GM12891 (cell line): ENCODE measurements around the gene MT3.

Source experiments
- DNase-seq: peaks from one replicate; pipeline ENCODE4 v3.0.0; 2011; ENCODE audit warnings: low spot score; ENCODE audit not compliant: insufficient read length
- FAIRE-seq: peaks from 2 replicates; lab custom pipeline; 2011; peaks lifted over from hg19 to GRCh38; lab: Jason Lieb, UNC
- PAX5 ChIP-seq: IDR thresholded peaks from 2 replicates; pipeline ENCODE4 v1.6.1; 2011; ENCODE audit warnings: low read length, moderate library complexity, mild to moderate bottlenecking; ENCODE audit not compliant: insufficient read depth, severe bottlenecking
- POLR2A ChIP-seq: IDR thresholded peaks from 2 replicates; pipeline ENCODE4 v1.6.1; 2011; ENCODE audit warnings: low read depth, low read length, control low read depth
- POLR2AphosphoS5 ChIP-seq: IDR thresholded peaks from 2 replicates; pipeline ENCODE4 v1.6.1; 2011; ENCODE audit warnings: low read depth, low read length, control low read depth
- POU2F2 ChIP-seq: IDR thresholded peaks from 2 replicates; pipeline ENCODE4 v1.6.1; 2011; ENCODE audit warnings: low read depth, mild to moderate bottlenecking, control low read depth, low read length, moderate library complexity
- SPI1 ChIP-seq: IDR thresholded peaks from 2 replicates; pipeline ENCODE4 v1.6.1; 2011; ENCODE audit warnings: low read depth, low read length, control low read depth
- TAF1 ChIP-seq: IDR thresholded peaks from 2 replicates; pipeline ENCODE4 v1.6.1; 2011; ENCODE audit warnings: low read depth, low read length, control low read depth

MT3 gene

DNA sequence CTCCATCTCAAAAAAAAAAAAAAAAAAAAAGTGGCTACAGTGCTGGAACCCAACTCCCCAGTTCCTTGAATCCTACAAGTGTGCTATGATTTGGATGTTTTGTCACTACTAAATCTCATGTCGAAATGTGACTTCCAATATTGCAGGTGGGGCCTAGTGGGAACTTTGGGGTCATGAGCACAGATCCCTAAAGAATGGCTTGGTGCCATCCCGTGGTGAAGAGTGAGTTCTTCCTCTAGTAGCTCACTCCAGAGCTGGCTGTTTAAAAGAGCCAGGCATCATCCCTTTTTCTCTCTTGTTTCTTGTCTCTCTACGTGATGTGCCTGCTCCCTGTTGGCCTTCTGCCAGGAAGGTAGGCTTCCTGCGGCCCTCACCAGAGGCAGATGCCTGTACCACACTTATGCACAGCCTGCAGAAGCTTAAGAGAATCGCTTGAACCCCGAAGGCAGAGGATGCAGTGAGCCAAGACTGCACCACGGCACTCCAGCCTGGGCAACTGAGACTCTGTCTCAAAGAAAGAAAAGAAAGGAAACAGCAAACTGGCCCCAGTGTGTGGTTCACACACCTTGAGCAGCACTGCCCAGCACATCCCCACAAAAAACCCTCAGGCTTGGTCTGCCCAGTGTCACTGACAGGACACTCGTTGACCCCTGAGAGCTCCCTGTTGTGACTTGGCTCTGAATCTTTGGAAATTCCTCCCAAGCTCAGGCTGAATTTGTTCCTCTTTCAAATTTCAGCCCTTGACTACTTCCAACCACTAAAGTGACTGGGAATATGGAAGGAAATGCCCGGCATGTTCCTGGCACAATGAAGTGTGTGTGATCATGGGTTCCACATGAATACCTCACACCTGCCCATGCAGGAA lies 39.4 kb downstream of the MT3 start:
- no peak for TF ChIP-seq POLR2A
- TF ChIP-seq TAF1, result no peak
- no peak for TF ChIP-seq SPI1
- TF ChIP-seq POU2F2, result no peak
- TF ChIP-seq PAX5, result no peak
- no peak for TF ChIP-seq POLR2AphosphoS5
- no peak for FAIRE-seq
- no peak for DNase-seq

DNA sequence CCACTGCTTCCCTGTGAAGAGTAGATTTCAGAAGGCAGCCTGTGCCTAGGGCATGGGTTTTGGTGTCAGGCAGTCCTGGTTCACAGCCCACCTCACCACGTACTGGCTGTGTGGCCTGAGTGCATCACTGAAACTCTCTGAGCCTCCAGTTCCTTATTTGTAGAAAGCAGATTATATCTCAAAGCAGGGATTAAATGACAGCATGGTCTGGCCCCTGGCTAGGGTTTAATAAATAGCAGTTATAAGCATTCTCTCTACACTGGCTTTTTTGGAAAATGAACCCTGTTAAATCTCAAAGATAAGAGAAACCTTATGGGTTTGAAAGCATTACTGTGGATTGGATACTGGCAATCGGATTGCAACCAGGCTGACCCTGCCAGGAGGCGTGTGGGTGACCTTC lies 40.2 kb downstream of the MT3 start:
- TF ChIP-seq POLR2A (no peak), TAF1 (no peak), PAX5 (no peak), SPI1 (peak; percentile 60; the same call in 1 of the 2 replicates)
- FAIRE-seq (no peak), DNase-seq (no peak)

DNA sequence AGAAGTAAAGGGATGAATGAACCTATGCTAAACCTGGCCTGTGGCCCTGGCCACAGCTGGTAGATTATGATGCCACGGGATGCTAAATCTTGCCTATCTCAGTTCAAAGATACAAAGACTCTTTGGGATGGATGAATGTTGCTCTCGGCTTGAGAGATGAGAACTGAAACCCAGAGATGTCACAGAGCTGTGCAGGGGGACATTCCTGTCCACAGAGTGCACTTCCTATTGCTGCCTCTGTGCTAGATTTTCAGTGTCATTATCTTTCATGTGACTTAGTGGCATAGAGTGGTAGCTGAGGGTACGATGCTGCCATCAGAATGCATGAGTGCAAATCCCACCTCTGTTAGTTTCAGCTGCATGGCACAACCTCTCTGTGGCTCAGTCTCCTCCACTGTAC lies 40.8 kb downstream of the MT3 start:
- DNase-seq (no peak), FAIRE-seq (peak; percentile 84)
- TF ChIP-seq POLR2A (no peak), POLR2AphosphoS5 (no peak), SPI1 (peak; percentile 90)

DNA sequence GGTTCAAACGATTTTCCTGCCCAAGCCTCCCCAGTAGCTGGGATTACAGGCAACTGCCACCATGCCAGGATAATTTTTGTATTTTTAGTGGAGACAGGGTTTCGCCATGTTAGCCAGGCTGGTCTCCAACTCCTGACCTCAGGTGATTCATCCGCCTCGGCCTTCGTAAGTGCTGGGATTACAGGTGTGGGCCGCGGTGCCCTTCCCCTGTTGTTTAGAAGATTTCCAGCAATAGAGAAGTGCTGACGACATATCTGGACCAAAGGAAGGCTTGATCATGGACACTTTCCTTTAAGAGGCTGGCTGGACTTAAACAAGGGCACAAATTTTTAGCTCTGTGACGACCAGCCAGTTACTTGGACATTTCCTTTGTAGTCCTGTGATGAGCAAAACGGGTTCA lies 41.9 kb downstream of the MT3 start:
- no peak for FAIRE-seq
- TF ChIP-seq TAF1 (no peak), POLR2A (no peak), PAX5 (no peak), SPI1 (no peak), POLR2AphosphoS5 (no peak), POU2F2 (no peak)
- no peak for DNase-seq

DNA sequence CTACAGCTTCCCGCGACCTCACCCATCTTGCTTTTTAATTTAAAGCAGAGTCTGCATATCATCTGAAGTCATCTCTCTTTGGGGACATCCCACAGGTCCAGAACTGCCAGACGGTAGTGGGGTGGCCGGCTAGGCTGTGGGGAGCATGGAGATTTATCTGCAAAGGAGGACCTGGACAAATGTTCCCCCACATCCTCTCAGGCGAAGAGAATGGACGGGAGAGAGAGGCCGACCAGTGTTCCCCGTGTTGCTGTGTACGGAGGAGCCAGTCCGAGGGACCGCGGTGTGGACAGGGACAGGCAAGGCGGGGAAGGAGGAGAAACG lies 42.5 kb downstream of the MT3 start:
- DNase-seq (no peak), FAIRE-seq (no peak)
- TF ChIP-seq POLR2A (no peak), PAX5 (no peak), TAF1 (no peak), SPI1 (no peak), POLR2AphosphoS5 (no peak), POU2F2 (no peak)

DNA sequence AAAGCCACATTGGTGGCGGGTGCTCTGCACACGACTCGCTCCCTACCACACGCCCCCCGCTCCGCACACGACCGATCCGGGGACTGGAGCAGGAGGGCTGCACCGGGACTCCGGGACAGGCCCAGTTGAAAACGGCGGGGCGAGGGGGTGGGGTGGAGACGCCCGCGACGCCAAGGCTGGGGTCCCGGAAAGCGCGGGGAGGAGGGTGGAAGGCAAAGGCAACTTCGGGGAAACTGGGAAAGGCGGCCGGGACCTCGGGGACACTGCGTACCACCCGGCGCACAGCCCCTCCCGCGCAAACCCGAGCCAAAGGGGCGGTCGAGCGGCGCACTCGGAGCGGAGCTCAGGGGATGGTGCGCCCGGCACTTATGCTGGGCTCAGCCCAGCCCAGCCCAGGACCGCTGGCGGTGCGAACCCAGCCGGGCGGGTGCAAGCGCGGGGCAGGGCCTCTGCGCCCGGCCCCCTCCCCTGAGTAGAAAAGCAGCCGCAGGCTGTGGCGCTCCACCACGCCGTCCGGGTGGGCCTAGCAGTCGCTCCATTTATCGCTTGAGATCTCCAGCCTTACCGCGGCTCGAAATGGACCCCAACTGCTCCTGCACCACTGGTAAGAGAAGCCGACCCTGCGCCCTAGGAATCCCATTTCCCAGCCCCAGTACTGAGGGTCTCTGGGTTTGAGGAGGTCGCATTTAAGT lies 43.0 kb downstream of the MT3 start, which contains the start of gene MT1M:
MT1M (plus strand) TSS at position 504 of the 692 bp plus-strand sequence; CDS start at position 577, 73 bp downstream.
- no peak for FAIRE-seq
- TF ChIP-seq POLR2AphosphoS5, result no peak
- TF ChIP-seq SPI1, result no peak
- TF ChIP-seq PAX5, result no peak
- TF ChIP-seq TAF1, result no peak
- TF ChIP-seq POLR2A, result no peak
- TF ChIP-seq POU2F2, result no peak
- no peak for DNase-seq

DNA sequence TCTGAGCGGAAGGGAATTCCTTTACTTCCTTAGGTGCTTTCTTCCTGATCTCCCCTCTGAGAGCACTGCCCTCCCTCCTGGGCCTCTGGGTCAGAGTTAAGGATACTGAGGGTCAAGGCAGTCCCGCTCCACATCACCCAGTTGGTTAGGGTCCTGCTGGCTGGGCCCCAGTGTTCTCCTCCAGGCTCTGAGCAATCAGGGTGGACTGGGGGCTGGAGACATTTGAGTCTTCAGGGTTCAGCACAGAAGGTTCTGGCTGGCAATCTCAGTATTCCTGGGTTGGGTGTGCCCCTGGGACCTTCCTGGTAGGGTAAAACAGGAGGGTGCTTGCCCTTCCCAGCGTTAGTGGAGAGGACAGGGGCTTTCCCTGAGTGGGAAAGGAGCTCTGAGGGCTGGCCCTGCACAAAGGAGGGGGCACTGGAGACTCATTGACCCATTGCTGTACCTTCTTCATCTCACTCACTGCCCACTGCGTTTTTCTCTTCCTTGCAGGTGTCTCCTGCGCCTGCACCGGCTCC lies 43.6 kb downstream of the MT3 start:
- no peak for DNase-seq
- FAIRE-seq, result no peak
- TF ChIP-seq POU2F2, result no peak
- TF ChIP-seq POLR2AphosphoS5, result no peak
- no peak for TF ChIP-seq SPI1
- no peak for TF ChIP-seq PAX5
- TF ChIP-seq POLR2A, result no peak
- TF ChIP-seq TAF1, result no peak

DNA sequence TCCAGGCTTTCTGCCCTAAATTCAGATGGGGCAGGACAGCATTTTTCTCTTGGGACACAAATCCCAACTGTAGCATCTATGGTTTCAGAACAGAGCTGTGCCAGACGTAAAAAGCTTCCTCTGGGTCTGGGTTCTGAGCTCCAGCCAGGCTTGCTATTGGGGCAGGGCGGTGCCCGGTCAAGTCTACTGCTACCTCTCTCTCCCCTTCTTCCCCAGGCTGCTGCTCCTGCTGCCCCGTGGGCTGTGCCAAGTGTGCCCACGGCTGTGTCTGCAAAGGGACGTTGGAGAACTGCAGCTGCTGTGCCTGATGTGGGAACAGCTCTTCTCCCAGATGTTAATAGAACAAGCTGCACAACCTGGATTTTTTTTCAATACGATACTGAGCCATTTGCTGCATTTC lies 44.2 kb downstream of the MT3 start:
- FAIRE-seq (no peak), DNase-seq (no peak)
- TF ChIP-seq POLR2AphosphoS5 (no peak), POLR2A (no peak), POU2F2 (no peak), PAX5 (no peak), SPI1 (no peak), TAF1 (no peak)

DNA sequence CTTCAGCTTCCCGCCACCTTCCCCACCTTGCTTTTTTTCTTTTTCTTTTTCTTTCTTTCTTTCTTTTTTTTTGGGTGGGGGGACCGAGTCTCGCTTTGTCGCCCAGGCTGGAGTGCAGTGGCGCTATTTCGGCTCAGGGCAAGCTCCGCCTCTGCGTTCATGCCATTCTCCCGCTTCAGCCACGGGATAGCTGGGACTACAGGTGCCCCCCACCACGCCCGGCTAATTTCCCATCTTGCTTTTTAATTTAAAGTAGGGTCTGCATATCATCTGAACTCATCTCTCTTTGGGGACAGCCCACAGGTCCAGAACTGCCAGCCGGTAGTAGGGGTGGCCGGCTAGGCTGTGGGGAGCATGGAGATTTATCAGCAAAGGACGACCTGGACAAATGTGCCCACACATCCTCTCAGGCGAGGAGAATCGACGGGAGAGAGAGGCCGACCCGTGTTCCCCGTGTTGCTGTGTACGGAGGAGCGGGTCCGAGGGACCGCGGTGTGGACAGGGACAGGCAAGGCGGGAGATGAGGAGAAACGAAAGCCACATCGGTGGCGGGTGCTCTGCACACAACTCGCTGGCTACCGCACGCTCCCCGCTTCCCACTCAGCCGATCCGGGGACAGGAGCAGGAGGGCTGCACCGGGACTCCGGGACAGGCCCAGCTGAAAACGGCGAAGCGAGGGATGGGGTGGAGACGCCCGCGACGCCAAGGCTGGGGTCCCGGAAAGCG lies 45.5 kb downstream of the MT3 start:
- DNase-seq, result no peak
- FAIRE-seq, result no peak
- no peak for TF ChIP-seq POU2F2
- no peak for TF ChIP-seq POLR2A
- TF ChIP-seq POLR2AphosphoS5, result no peak
- no peak for TF ChIP-seq PAX5
- no peak for TF ChIP-seq SPI1
- no peak for TF ChIP-seq TAF1
